Fibroblast of skin of left biceps (primary cell): ENCODE measurements around the gene KDM6A.
"Not testable (repeated sequence)": the region's sequence is repeated elsewhere in the genome, so short reads cannot be mapped to it uniquely, and the experiment has no call there.

Experiments
- DNase-seq, 2 experiments: peaks; one replicate each; pipeline ENCODE4 v3.0.0-alpha.2; 2013; ENCODE audit warnings: low read depth in 2 of 2

KDM6A gene

DNA sequence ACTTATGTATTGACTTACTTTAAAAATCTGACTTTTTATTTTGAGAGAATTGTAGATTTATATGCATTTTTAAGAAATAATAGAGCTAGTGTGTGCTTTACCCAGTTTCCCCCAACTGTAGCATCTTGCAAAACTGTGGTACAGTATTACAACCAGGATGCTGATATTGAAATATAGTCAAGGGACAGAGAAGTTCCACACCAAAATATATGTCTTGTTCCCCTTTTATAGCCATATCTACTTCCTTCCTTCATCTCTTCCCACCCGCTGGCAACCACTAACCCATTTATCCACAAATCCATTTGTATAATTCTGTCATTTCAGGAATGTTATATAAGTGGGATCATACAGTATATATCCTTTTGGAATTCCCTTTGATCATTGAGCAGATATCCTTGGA, 16.8 kb downstream of the KDM6A start:
- DNase-seq: no peak

- no peak for DNase-seq
Measured at GRCh38 chrX:44890247-44890646, 17.3 kb downstream of the KDM6A start.

DNA sequence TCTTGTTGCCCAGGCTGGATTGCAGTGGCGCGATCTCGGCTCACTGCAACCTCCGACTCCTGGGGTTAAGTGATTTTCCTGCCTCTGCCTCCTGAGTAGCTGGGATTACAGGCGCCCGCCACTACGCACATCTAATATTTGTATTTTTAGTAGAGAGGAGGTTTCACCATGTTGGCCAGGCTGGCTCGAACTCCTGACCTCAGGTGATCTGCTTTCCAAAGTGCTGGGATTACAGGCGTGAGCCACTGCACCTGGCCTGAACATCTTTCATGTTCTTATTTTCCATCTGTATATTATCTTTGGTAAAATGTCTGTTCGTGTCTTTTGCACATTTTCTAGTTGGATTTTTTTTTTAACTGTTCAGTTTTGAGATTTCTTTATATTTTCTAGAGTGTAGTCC, 17.7 kb downstream of the KDM6A start:
- DNase-seq: not testable (repeated sequence)

- no peak for DNase-seq
Measured at GRCh38 chrX:44891642-44892041, 18.7 kb downstream of the KDM6A start.

DNA sequence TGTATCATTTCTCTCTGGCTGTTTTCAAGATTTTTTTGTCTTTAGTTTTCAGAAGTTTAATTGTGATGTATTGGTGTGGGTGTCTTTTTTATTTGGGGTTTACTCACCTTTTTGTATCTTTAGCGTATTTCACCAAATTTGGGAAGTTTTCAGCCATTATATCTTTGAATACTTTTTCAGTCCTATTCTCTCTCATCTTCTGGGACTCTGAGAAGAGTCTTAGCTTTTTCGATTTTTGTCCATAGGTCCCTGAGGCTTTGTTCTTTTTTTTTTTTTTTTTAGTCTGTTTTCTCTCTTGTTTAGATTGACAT, 23.8 kb downstream of the KDM6A start:
- DNase-seq: no peak

DNA sequence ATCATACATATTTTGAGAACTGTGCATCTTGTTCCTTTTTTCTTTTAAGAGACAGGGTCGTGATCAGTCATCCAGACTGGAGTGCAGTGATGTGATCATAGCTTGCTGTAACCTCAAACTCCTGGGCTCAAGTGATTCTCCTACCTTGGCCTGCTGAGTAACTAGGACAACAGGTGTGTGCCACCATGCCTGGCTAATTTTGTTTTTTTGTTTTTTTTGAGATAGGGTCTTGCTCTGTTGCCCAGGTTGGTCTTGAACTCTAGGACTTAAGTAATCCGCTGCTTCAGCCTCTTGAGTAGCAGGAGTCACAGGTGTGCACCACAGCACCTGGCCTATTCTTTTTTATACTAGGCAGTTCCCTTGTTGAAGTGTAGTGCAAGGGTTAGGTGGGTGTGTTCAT, 24.6 kb downstream of the KDM6A start:
- DNase-seq: no peak

DNA sequence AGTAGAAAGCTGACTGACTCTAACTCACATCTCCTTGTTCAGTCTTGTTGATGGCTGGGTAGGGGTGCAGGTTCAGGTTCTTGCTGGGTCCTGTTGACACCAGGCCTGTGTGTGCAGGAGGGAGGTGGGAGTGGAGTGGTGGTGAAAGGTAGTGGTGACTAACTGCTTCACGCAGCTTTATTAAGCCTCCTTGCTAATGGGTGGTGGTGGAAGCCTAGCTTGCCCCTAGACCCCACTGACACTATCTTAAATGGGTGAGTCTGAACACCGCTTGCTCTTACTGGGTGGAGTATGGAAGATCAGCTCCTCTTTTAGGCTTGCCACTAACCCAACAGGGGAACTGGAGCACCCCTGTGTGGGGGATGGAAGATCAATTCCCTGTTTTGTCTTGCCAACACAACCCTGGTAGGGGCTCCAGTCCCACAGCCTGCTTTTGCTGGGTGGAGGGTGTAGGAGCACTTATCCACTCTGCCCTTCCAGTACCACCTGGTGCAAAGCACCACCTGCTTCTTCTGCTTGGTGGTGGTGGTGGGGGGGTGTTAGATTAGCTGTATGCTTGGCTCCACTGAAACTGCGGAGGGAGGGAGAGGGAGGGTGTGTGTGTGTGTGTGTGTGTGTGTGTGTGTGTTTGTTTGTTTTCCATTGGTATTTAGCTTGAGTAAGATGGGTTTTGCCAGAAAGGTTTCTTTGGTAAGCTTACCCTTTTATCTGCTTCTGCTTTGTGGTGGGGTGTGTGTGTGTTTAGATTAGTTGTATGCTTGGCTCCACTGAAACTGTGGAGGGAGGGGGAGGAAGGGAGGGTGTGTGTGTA, 25.6 kb downstream of the KDM6A start:
- no peak for DNase-seq

- no peak for DNase-seq
Measured at GRCh38 chrX:44899946-44900345, 27.0 kb downstream of the KDM6A start.

- DNase-seq: peak; percentile 31 to 34
Measured at GRCh38 chrX:44903107-44903506, 30.1 kb downstream of the KDM6A start.

DNA sequence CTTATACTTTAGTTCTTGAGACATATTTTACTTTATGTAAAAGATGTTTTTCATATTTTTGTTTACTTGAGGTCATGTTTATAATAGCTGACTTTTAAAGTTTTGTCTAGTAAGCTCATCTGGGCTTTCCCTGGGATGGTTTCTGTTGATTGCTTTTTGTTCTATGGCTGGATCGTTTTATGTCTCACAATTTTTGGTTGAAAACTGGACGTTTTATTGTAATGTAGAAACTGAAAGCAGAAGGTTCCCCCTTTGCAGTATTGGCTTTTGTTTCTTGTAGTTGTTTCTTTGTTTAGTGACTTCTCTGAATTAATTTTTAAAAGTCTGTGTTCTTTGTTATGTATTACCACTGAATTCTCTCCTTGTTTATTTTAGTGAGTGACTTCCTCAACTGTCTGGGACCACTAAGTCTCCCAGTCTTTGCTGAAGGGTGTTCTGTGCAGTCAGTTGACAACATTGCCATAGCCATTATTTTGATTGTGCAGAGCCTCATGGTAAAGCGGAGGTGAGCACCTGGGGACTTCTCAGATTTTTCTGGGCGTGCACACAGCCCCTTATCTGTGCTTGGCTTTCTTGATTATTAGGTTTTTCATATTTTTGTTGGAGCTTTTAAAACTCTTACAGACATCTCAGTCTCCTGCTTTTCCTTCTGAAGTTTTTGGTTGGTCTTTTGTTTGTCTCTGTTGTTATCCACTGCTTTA, 31.0 kb downstream of the KDM6A start:
- DNase-seq: no peak

DNA sequence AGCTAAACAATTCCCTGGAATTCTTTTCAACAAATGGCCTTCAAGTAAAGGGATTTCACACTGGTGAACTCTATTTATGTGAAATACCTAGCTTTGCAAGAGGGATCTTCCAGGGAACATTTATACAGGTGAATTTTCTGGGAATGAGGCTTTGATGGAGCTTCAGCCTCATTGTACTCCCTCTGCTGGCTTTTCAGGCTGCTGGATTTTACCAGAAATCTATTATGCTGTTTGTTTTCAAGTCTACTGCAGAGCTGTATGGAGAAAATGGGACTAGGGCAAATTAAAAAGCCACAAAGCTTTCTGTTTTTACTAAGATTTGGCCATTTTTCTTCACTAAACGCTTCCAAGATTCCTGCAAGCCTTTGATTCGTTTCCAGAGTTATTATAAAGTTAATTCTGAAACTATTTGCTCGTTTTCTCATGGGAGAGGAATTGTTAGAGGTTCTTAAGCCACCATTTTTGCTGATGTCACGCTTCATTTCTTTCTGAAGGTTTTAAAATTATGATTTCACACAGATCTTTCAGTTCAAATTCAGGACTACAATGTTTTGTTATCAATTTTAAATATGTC, 31.6 kb downstream of the KDM6A start:
- DNase-seq: no peak

DNA sequence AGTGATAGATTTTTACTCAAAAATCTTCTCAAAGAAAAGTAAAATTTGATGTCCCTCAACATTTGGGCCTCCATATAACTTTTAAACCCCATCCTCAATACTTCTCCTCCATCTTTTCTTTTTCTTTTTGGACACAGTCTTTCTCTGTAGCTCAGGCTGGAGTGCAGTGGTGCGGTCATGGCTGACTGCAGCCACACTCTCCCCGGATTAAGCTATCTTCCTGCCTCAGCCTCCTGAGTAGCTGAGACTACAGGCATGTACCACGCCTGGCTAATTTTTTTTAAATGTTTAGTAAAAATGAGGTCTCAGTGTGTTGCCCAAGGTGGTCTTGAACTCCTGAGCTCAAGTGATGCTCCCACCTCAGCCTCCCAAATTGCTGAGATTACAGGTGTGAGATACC, 33.1 kb downstream of the KDM6A start:
- no peak for DNase-seq

DNA sequence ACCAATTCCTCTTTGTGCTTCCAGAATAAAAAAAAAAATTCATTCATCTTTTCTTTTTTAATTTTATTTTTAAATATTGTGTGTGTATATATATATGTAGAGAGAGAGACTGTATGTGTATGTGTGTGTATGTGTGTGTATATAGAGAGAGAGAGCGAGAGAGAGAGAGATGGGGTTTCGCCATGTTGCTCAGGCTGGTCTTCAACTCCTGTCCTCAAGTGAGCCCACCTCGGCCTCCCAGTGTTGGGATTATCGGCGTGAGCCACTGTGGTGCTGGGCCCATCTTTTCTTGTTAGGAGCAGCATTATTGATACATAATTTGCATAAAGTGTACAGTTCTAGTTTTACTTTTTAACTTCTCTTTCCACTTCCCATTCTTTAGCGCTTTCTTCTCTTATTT, 33.6 kb downstream of the KDM6A start:
- DNase-seq: no peak

- no peak for DNase-seq
Measured at GRCh38 chrX:44908153-44908552, 35.2 kb downstream of the KDM6A start.

DNA sequence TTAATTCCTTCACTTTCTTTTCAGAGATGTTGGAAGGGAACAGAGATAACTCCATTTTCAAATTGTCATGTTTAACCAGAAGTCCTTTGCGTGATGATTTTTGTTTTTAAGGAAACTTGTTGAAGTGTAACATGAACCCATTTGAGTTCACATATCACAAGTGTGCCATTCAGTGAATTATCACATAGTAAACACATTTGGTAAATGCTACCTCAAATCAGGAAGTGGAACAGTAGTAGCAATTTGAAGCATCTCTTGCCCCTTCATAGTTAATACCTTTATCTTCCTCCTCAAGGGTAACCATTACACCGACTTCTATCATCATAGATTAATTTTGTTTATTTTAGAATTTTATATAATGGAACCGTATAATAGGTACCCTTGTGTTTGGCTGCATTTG, 35.8 kb downstream of the KDM6A start:
- DNase-seq: no peak

GRCh38 chrX:44910508-44910907, 37.5 kb downstream of the KDM6A start:
- not testable (repeated sequence) for DNase-seq

DNA sequence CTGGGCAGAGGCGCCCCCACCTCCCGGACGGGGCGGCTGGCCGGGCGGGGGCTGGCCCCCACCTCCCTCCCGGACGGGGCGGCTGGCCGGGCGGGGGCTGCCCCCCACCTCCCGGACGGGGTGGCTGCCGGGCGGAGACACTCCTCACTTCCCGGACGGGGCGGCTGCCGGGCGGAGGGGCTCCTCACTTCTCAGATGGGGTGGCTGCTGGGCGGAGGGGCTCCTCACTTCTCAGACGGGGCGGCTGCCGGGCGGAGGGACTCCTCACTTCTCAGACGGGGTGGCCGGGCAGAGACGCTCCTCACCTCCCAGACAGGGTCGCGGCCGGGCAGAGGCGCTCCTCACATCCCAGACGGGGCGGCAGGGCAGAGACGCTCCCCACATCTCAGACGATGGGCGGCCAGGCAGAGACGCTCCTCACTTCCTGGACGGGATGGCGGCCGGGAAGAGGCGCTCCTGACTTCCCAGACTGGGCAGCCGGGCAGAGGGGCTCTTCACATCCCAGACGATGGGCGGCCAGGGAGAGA, 38.1 kb downstream of the KDM6A start:
- DNase-seq: not testable (repeated sequence)

- DNase-seq: no peak
Measured at GRCh38 chrX:44913656-44914531, 40.9 kb downstream of the KDM6A start.

DNA sequence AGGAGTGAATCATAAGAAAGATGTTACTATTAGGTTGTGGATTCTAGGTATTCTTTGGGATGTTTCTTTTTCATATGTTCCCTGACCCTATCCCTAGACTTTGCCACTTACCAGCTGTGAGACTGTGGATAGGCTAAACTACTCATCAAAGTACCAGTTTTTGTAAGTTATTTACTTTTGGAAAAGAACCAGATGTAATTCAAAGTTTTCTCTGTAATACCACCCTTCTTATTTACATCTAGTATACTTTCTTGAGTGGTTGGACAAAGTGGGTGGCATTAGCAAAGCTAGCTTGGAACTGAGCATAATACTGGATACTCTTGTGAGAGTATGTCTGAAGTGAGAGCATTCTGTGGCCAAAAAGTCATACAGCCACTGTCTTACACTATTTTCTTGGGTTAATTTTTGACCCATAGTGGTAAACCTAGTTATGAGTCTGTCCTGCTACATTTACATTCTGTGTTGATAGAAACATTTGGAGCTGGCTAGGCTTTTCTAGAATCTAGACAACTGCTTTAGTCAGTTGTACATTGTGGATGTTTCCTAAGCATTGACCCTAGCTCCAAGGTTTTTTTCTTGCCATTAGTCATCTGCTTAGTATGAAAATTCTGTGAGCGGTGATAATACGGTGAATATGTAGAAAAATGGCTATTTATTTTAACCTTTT, 41.7 kb downstream of the KDM6A start:
- no peak for DNase-seq

- DNase-seq: no peak
Measured at GRCh38 chrX:44915361-44915868, 42.4 kb downstream of the KDM6A start.

DNA sequence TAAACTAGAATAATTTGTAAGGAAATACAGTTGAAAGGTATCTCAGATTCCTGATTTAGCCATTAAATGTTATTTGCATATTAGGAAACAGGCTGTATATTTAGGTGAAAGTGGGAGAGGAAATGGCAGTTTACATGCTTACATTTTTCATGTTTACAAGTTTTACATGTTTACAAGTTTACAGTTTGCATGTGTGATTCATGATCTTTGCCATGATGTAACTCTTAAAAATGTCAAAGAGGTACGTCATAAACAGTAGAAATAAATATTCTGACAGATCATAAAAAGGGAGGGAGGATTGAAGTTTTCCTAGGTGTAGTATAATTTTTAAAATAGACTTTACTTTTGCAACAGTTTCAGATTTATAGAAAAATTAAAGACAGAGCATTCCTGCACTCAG, 45.7 kb downstream of the KDM6A start:
- no peak for DNase-seq
